ENCODE data around the gene ECD.

DNA sequence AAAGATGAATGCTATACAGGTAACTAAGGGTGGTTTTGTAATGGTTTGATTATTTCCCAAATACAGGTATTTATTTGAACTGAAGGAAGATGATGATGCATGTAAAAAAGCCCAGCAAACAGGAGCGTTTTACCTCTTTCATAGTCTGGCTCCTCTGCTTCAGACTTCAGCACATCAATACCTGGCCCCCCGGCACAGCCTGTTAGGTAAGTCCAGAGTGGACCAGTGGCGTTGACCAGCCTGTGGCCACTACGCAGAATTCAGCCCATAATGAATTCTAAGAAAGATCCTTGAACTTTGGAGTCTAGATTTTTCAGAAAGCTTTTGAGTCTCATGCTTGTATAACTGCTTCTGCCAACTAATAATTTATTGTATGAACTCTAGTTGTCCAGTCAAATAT is 47.9 kb downstream of the ECD start:
- TF ChIP-seq, protein P1, sequence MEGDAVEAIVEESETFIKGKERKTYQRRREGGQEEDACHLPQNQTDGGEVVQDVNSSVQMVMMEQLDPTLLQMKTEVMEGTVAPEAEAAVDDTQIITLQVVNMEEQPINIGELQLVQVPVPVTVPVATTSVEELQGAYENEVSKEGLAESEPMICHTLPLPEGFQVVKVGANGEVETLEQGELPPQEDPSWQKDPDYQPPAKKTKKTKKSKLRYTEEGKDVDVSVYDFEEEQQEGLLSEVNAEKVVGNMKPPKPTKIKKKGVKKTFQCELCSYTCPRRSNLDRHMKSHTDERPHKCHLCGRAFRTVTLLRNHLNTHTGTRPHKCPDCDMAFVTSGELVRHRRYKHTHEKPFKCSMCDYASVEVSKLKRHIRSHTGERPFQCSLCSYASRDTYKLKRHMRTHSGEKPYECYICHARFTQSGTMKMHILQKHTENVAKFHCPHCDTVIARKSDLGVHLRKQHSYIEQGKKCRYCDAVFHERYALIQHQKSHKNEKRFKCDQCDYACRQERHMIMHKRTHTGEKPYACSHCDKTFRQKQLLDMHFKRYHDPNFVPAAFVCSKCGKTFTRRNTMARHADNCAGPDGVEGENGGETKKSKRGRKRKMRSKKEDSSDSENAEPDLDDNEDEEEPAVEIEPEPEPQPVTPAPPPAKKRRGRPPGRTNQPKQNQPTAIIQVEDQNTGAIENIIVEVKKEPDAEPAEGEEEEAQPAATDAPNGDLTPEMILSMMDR (conservative IDR thresholded peaks at IDR 0.05; ENCODE audit: low read length), result no peak
- no peak for TF ChIP-seq EZH2phosphoT487 (IDR thresholded peaks at IDR 0.05; ENCODE audit: borderline replicate concordance)

Data from Loucy (cell line).